HG03045 (cell line): ENCODE measurements around the gene TRIM27.
"Not testable (repeated sequence)": the region's sequence is repeated elsewhere in the genome, so short reads cannot be mapped to it uniquely, and the experiment has no call there.

Experiments used
- ATAC-seq: cut with Tn5 transposase; IDR thresholded peaks from one replicate; pipeline ENCODE4 v1.9.1; 2021; ENCODE audit warnings: mild to moderate bottlenecking, moderate library complexity; ENCODE audit not compliant: unreplicated experiment

Gene TRIM27

DNA sequence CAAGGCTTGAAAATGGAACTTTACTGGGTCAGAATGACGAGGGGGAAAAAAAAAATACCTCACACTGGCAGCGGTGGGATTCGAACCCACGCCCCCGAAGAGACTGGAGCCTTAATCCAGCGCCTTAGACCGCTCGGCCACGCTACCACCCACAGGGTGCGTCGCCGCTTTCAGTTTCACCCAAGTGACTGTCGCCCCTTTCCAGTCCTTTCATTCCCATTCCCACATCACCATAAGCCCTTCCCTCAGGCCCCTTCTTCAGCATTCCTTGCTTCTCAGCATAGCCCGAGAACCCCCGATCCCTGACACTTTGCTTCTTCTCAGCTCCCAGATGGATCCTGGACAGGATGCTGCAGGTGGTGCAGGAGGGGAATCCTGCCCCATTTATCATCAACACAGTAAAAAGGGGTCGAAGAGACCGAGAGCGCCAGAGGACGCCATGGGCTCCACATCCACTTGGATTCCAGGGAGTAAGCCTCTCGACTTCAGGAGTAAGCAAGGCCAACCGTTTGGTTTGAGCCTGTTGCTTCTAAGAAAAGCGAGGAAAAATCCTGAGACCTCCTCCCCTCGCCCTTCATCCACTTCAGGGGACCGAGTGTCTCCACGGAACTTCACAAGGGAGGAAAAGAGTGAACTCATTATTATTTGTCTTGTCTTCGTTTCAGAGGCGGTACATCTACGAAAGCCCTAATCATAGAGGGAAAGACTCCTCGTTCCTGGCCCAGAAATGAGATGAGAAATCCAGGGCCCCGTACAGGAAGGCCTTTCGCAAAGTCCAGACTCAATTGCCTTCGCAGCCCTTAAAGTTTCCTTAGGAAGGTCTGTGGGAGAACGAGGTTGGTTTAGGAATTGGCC is 20.0 kb upstream of the TRIM27 start:
- ATAC-seq, result no peak

GRCh38 chr6:28943223-28943556 is 19.4 kb upstream of the TRIM27 start:
- ATAC-seq, result no peak

GRCh38 chr6:28941684-28942448 is 18.1 kb upstream of the TRIM27 start:
- ATAC-seq, result no peak

DNA sequence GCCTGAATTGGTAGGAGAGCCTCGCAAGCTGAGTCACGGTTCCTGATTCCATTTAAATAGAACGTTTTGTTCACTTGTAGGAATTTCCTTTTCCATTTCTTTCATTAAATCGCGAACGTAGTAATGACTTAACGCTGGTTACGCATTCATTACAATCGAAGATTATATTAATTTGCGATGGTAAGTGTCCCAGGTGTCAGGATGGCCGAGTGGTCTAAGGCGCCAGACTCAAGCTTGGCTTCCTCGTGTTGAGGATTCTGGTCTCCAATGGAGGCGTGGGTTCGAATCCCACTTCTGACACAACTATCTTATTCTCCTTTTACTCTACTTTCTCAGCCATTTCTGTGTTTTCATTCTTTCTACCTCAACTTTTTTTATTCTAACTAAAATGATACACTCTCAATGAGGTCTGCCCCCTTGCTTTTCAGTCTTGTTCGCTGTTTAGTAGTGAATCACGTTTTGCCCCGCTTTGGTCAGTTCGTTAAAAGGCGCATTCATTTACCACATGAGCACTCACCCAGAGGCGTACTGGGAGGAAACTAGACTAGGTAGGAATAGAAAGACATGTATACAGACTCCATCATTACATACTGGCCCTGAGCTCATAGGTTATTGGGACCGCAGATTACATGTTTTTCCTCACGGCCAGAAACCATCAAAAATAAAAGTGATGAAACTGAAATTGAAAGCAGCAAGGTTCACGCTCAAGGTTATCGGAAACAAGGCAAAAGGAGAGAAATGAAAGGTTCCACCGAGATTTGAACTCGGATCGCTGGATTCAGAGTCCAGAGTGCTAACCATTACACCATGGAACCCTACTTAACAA is 17.3 kb upstream of the TRIM27 start:
- peak; percentile 64 for ATAC-seq

- peak; percentile 27 for ATAC-seq
These were observed 16.6 kb upstream of the TRIM27 start for GRCh38 chr6:28940294-28940857.

DNA sequence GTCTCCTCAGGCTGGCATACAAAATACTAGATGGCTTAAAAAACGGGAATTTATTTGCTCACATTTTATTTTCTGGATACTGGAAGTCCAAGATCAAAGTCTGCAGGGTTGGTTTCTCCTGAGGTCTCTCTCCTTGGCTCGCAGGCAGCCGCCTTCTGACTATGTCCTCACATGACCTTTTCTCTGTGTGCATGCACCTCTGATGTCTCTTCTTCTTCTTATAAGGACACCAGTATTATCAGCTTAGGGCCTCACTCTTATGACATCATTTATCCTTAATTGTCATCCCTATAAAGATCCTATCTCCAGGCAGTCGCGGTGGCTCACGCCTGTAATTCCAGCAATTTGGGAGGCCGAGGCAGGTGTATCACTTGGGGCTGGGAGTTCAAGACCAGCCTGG is 9.3 kb upstream of the TRIM27 start:
- no peak for ATAC-seq

DNA sequence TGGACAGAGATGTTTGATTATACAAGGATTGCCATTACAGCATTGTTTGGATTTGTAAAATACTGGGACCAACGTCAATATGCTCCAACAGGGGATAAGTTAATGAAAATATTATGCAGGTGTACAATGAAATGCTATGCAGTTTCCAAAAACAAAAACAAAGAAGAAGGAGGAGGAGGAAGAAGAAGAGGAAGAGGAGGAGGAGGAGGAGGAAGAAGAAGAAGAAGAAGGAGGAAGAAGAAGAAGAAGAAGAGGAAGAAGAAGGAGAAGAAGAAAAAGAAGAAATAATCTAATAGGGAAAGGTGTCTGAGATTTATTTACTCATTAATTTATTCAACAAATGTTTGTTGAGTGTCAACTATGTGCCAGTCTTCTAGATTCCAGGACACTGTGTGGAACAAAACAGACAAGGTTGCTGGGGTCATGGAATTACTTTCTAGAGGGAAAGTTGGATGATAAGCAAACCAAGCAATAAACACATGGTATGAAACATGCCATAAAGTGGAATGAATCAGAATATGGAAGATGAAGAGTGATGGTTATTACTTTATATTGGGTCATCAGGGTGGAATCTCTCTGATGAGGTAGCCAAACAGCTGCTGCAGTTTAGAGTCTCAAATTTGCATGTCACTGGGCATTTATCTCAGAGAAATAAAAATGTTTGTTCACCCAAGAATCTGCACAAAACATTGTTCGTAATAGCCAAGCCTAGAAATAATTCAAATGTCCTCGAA is 6.3 kb upstream of the TRIM27 start:
- ATAC-seq, result no peak

DNA sequence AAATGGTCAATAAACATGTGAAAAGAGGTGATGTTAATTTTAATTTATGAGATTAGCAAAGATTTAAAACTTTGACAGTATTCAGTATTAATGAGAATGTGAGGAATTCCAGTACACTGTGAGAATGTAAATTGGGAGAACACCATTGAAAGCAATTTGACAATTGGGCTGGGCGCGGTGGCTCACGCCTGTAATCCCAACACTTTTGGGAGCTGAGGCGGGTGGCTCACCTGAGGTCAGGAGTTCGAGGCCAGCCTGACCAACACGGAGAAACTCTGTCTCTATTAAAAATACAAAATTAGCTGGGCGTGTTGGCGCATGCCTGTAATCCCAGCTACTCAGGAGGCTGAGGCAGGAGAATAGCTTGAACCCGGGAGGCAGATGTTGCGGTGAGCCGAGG is 5.6 kb upstream of the TRIM27 start:
- not testable (repeated sequence) for ATAC-seq

GRCh38 chr6:28927846-28928245 is 4.1 kb upstream of the TRIM27 start:
- no peak for ATAC-seq

DNA sequence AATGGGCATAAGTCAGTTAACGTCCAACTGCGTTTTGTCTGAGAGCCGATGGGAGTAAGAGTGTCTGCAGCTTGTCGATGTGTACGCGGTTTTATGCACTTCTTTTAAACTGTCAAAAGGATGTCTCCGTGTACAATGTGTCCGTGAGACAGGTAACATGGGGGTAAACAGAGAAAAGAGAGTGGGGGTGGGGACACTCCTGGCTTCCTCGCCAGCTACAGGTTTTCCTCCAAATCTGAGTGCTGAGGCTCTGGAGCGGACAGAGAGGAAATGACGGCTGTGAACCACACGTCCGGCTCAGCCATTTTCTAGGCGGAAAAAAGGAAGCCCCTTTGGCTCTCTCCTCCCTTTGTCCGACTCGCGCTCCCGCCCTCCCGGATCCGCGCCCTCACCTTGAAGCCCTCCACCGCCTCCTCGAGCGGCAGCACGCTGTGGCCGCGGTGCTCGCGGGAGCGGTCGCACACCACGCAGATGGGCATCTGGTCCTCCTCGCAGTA is 916 bp downstream of the TRIM27 start:
- peak; percentile 42 for ATAC-seq

GRCh38 chr6:28922004-28922820 is 1.6 kb downstream of the TRIM27 start:
- ATAC-seq, result no peak

DNA sequence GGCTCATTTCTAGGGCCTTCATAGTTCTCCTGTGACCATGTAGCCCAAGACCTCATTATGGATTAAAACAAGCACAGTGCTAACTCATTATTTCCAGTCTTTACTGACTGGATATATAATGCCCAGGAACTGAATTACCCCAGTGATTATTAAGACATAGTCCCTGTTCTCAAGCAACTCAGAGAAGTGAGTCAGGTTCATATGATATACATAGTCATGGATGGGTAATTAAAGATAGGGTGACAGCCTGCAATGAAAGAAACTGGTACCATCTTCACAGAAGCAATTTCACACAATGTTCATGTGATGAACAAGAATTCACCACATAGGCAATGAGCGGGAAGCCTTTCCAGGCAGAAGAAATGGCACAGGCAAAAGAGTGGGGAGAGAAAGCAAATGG is 3.5 kb downstream of the TRIM27 start:
- no peak for ATAC-seq

DNA sequence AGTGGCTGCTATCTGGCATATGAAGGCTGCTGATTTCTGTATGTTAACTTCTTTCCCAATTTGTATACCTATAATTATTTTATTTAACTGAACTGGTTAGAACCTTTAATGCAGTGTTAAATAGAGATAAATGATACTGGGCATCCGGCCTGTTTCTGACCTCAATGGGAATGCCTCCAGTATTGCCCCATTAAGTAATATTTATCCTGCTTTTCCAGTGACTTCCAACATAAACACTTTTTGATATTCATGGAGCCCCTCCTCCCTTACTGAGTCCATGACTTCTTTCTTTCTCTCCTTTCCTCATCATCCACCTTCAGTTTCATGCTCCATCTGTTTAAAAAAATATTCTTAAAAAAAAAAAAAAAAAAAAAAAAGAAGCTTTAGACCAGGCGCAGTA is 8.8 kb downstream of the TRIM27 start:
- no peak for ATAC-seq

- ATAC-seq, result no peak
These were observed 12.7 kb downstream of the TRIM27 start for GRCh38 chr6:28910901-28911690.

- no peak for ATAC-seq
These were observed 16.4 kb downstream of the TRIM27 start for GRCh38 chr6:28907394-28907793.

- ATAC-seq, result no peak
These were observed 17.1 kb downstream of the TRIM27 start for GRCh38 chr6:28906669-28907068.

DNA sequence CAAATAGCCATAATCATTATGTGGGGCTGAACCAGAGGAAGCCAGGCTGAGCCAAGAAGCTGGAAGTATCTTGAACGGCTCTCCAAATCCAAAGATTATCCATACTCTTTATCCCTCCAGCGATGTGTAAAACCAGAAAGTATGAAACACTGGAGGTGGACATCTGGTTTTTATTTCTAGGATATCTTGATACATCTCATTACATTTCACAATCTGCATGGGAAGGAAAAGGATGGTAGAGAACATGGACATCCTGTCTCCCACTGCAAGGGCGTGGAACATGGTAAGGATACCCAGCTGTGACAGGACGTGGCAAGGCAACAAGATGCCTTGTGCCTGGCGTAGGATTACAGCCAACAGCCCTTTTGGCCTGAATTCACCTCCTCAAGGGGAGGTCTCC is 20.1 kb downstream of the TRIM27 start:
- ATAC-seq, result no peak

DNA sequence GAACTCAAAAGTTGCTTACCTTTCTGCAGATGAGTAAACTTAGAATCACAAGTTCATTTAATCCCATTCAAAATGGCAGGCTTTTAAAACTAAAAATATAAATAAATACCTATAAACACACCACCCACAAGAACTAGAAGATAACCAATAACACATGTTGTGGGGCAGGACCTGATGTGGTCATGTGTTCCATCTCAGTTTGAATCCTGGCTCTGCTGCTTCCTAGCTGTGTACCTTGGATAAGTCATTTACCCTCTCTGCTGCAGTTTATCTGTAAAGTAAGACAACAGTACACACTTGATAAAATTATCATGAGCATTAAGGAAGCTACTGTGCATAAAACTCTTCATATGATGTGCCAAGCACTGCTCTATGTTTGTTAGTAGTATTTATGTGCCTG is 22.0 kb downstream of the TRIM27 start:
- ATAC-seq, result no peak
